Liver (tissue), 4 donors: ENCODE measurements around the gene CDT1. TPM values are rescaled to one million over a fixed set of nuclear protein-coding genes. Genes with fewer than 3 reads are reported as not detected.

Source experiments
- polyA plus RNA-seq, 2 donors: library from polyadenylated mRNA; stranded (reverse) in 1 of 2; unstranded in 1 of 2; fragments of 200-250 nt in 1 of 2; fragments of >200 nt in 1 of 2; fragmentation: Nextera tagmentation in 1 of 2; extraction: Ambion mirVana in 1 of 2; gene quantifications; one replicate each; pipeline versions ENCODE4 v1.2.1 to v1.2.3, GENCODE V29; 2013 to 2015
- total RNA-seq, 2 donors: library from RNA; depleted of rRNA; stranded (reverse); fragments of >200 nt; gene quantifications; one replicate each; pipeline ENCODE4 v1.2.3, GENCODE V29; 2014
- donor health status: healthy.
- donor health status: healthy.
- donor health status: healthy.

CDT1 gene
- total and polyA plus RNA-seq, 4 donors: 0.08 to 37.6 (median 0.93) TPM

Other genes with a start within 250 kb of the CDT1 start
- 10 to 100 TPM; 10.2 to 10.3 TPM for gene ZC3H18, start 233.4 kb upstream of the CDT1 start, total RNA-seq
- 10 to 100 TPM; 10.7 to 10.9 TPM for gene ZC3H18, start 233.4 kb upstream of the CDT1 start, polyA plus RNA-seq
- not detected for gene IL17C, start 165.2 kb upstream of the CDT1 start, total RNA-seq
- not detected for gene IL17C, start 165.2 kb upstream of the CDT1 start, polyA plus RNA-seq
- gene CYBA, start 152.7 kb upstream of the CDT1 start, total RNA-seq: 100 to 1,000 TPM in 1 of 2 donors, 10 to 100 TPM in 1; 45.8 to 217 TPM
- gene CYBA, start 152.7 kb upstream of the CDT1 start, polyA plus RNA-seq: 10 to 100 TPM; 39.0 to 59.5 TPM
- gene MVD, start 140.7 kb upstream of the CDT1 start, total RNA-seq: 10 to 100 TPM; 73.4 to 99.2 TPM
- 10 to 100 TPM; 21.7 to 76.0 TPM for gene MVD, start 140.7 kb upstream of the CDT1 start, polyA plus RNA-seq
- under 1 TPM; 0.05 to 0.17 TPM for gene SNAI3, start 117.3 kb upstream of the CDT1 start, total RNA-seq
- under 1 TPM; 0.24 to 0.48 TPM for gene SNAI3, start 117.3 kb upstream of the CDT1 start, polyA plus RNA-seq
- 1 to 10 TPM; 7.9 to 9.1 TPM for gene RNF166, start 97.4 kb upstream of the CDT1 start, total RNA-seq
- gene RNF166, start 97.4 kb upstream of the CDT1 start, polyA plus RNA-seq: 1 to 10 TPM; 6.5 to 7.3 TPM
- 1 to 10 TPM; 7.0 to 8.5 TPM for gene CTU2, start 97.3 kb upstream of the CDT1 start, total RNA-seq
- gene CTU2, start 97.3 kb upstream of the CDT1 start, polyA plus RNA-seq: 1 to 10 TPM; 7.2 to 7.7 TPM
- 10 to 100 TPM; 59.7 to 74.7 TPM for gene PIEZO1, start 18.6 kb upstream of the CDT1 start, total RNA-seq
- gene PIEZO1, start 18.6 kb upstream of the CDT1 start, polyA plus RNA-seq: 10 to 100 TPM; 15.3 to 58.7 TPM
- 10 to 100 TPM; 27.9 to 35.5 TPM for gene APRT, start 8.1 kb downstream of the CDT1 start, total RNA-seq
- gene APRT, start 8.1 kb downstream of the CDT1 start, polyA plus RNA-seq: 100 to 1,000 TPM; 153 to 160 TPM
- 10 to 100 TPM in 1 of 2 donors, 1 to 10 TPM in 1; 6.8 to 20.6 TPM for gene GALNS, start 53.2 kb downstream of the CDT1 start, total RNA-seq
- gene GALNS, start 53.2 kb downstream of the CDT1 start, polyA plus RNA-seq: 10 to 100 TPM in 1 of 2 donors, 1 to 10 TPM in 1; 8.5 to 13.0 TPM
- 10 to 100 TPM; 16.3 to 22.0 TPM for gene TRAPPC2L, start 53.3 kb downstream of the CDT1 start, total RNA-seq
- 10 to 100 TPM; 22.4 to 59.4 TPM for gene TRAPPC2L, start 53.3 kb downstream of the CDT1 start, polyA plus RNA-seq
- under 1 TPM in 1 of 2 donors, not detected in 1; 0.09 TPM for gene PABPN1L, start 62.9 kb downstream of the CDT1 start, total RNA-seq
- gene PABPN1L, start 62.9 kb downstream of the CDT1 start, polyA plus RNA-seq: not detected
- 1 to 10 TPM; 1.4 to 3.4 TPM for gene CBFA2T3, start 173.4 kb downstream of the CDT1 start, total RNA-seq
- gene CBFA2T3, start 173.4 kb downstream of the CDT1 start, polyA plus RNA-seq: 1 to 10 TPM; 2.8 to 4.5 TPM